Endothelial cell of umbilical vein (primary cell): Measurements from ENCODE around the gene ZDHHC11.
"Not testable (repeated sequence)": the region's sequence is repeated elsewhere in the genome, so short reads cannot be mapped to it uniquely, and the experiment has no call there.

ENCODE experiments used
- EZH2 ChIP-seq: IDR thresholded peaks from 2 replicates; pipeline ENCODE4 v1.6.1; 2012; ENCODE audit warnings: borderline replicate concordance, low read depth, mild to moderate bottlenecking, moderate library complexity, low read length, inconsistent platforms; ENCODE audit not compliant: severe bottlenecking
- GATA2 ChIP-seq: IDR thresholded peaks from 2 replicates; pipeline ENCODE4 v1.7.0; 2011; ENCODE audit warnings: low read depth, mild to moderate bottlenecking, moderate library complexity, mixed read lengths, low read length; ENCODE audit not compliant: insufficient read length, insufficient read depth
- JUN ChIP-seq: IDR thresholded peaks from 2 replicates; pipeline ENCODE4 v1.6.1; 2011; ENCODE audit warnings: borderline replicate concordance, low read depth; ENCODE audit not compliant: insufficient read length, insufficient read depth
- MYC ChIP-seq: IDR thresholded peaks from one replicate; pipeline ENCODE4 v1.6.1; 2011; ENCODE audit warnings: mild to moderate bottlenecking, low read depth, low read length
- POLR2A ChIP-seq: IDR thresholded peaks from 2 replicates; pipeline ENCODE4 v1.6.1; 2012; ENCODE audit warnings: low read depth, mild to moderate bottlenecking, control low read depth, low read length
- POLR2AphosphoS5 ChIP-seq: IDR thresholded peaks from 2 replicates; pipeline ENCODE4 v1.6.1; 2012; ENCODE audit warnings: low read depth, mild to moderate bottlenecking, control low read depth, low read length, moderate library complexity; ENCODE audit not compliant: insufficient read depth
- TF ChIP-seq, protein P1 (sequence below), 2 donors: IDR thresholded peaks; 1 replicate in 1 of 2; 2 replicates in 1 of 2; pipeline ENCODE4 v1.5.1; 2011; ENCODE audit warnings: low read length in 2 of 2, mild to moderate bottlenecking in 2 of 2, moderate library complexity in 2 of 2, control low read depth in 1 of 2, inconsistent platforms in 1 of 2, low read depth in 1 of 2; ENCODE audit not compliant: insufficient read depth in 1 of 2; ENCODE audit errors: extremely low read depth in 1 of 2
- TF ChIP-seq, protein P2 (sequence below): IDR thresholded peaks from 2 replicates; pipeline ENCODE4 v1.6.1; 2011; ENCODE audit not compliant: insufficient read depth, insufficient read length

DNA sequence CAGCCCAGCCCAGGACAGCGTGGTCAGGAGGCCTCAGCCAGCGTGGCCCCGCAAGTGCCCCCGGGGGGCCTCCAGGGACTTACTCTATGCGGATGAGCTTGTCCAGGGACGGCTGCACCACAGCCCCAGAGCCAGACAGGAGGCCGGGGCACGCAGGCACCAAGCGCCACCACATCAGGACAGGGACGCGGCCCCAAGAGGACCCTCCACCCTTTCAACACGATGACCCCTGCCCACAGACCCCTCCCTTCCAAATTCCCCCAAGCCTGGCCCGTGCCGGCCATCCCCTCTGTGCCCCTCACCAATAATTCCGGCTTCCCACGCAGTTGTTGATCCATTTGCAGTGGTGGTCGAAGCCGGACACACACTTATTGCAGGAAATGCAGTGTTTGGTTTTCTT, 3.6 kb downstream of the ZDHHC11 start:
- not testable (repeated sequence) for TF ChIP-seq EZH2, POLR2A, POLR2AphosphoS5, MYC, JUN, GATA2
- TF ChIP-seq, protein P1, sequence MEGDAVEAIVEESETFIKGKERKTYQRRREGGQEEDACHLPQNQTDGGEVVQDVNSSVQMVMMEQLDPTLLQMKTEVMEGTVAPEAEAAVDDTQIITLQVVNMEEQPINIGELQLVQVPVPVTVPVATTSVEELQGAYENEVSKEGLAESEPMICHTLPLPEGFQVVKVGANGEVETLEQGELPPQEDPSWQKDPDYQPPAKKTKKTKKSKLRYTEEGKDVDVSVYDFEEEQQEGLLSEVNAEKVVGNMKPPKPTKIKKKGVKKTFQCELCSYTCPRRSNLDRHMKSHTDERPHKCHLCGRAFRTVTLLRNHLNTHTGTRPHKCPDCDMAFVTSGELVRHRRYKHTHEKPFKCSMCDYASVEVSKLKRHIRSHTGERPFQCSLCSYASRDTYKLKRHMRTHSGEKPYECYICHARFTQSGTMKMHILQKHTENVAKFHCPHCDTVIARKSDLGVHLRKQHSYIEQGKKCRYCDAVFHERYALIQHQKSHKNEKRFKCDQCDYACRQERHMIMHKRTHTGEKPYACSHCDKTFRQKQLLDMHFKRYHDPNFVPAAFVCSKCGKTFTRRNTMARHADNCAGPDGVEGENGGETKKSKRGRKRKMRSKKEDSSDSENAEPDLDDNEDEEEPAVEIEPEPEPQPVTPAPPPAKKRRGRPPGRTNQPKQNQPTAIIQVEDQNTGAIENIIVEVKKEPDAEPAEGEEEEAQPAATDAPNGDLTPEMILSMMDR (IDR thresholded peaks at IDR 0.05; ENCODE audit: extremely low read depth in 1 of 2, insufficient read depth in 1 of 2, low read depth in 1 of 2, low read length in 2 of 2) = not testable (repeated sequence)
- TF ChIP-seq, protein P2, sequence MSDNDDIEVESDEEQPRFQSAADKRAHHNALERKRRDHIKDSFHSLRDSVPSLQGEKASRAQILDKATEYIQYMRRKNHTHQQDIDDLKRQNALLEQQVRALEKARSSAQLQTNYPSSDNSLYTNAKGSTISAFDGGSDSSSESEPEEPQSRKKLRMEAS = not testable (repeated sequence)
